ENCODE data around the gene SLC39A9. TPM values are rescaled to one million over a fixed set of nuclear protein-coding genes. Genes with fewer than 3 reads are reported as not detected.

The SLC39A9 gene
- total and polyA plus RNA-seq, 4 donors: 28.7 to 140 (median 43.1) TPM

GRCh38 chr14:69473260-69473659, 74.8 kb downstream of the SLC39A9 start:
- no peaks in the 10 kb centered on the region for H3K9me3 ChIP-seq (ENCODE audit: control insufficient read depth in 4 of 4, low read length in 3 of 4)
- no peaks in the 10 kb centered on the region for H3K4me1 ChIP-seq (ENCODE audit: control insufficient read depth in 4 of 4, insufficient read depth in 4 of 4, low read length in 3 of 4)
- no peaks in the 10 kb centered on the region for H3K36me3 ChIP-seq (ENCODE audit: control insufficient read depth in 4 of 4, insufficient read depth in 3 of 4, low read depth in 1 of 4, low read length in 3 of 4)
- TF ChIP-seq REST (IDR thresholded peaks at IDR 0.05): no peak
- TF ChIP-seq RAD21 (IDR thresholded peaks at IDR 0.05): no peak
- TF ChIP-seq HNF4A (conservative IDR thresholded peaks at IDR 0.05): no peak
- no peak for TF ChIP-seq RXRA (IDR thresholded peaks at IDR 0.05)
- no peak for TF ChIP-seq NR2F2 (IDR thresholded peaks at IDR 0.05)
- no peak for TF ChIP-seq TAF1 (conservative IDR thresholded peaks at IDR 0.05)
- no peak for TF ChIP-seq FOXA1 (IDR thresholded peaks at IDR 0.05)
- TF ChIP-seq JUND (IDR thresholded peaks at IDR 0.05): no peak
- no peak for TF ChIP-seq SP1 (IDR thresholded peaks at IDR 0.05)
- TF ChIP-seq FOXA2 (IDR thresholded peaks at IDR 0.05): no peak
- TF ChIP-seq YY1 (IDR thresholded peaks at IDR 0.05): no peak
- no peaks in the 10 kb centered on the region for H3K27me3 ChIP-seq (ENCODE audit: control insufficient read depth in 4 of 4, insufficient read depth in 4 of 4, low read length in 3 of 4)
- DNase-seq (ENCODE audit: low spot score): no peak
- H3K27ac ChIP-seq (ENCODE audit: low read depth in 1 of 2, low read length in 2 of 2): no peak overlapping the region
- 66% methylated on average over 3 of the region's 3 CpGs for WGBS
- H3K9ac ChIP-seq (ENCODE audit: low read depth in 1 of 2, low read length in 2 of 2): no peak overlapping the region
- H3K4me3 ChIP-seq (ENCODE audit: low read depth in 1 of 3, low read length in 3 of 3): no peak overlapping the region

GRCh38 chr14:69473946-69474345, 75.5 kb downstream of the SLC39A9 start:
- Histone ChIP-seq H3K36me3 (ENCODE audit: control insufficient read depth in 4 of 4, insufficient read depth in 3 of 4, low read depth in 1 of 4, low read length in 3 of 4) (no peaks in the 10 kb centered on the region), H3K9ac (ENCODE audit: low read depth in 1 of 2, low read length in 2 of 2) (no peak overlapping the region), H3K4me1 (ENCODE audit: control insufficient read depth in 4 of 4, insufficient read depth in 4 of 4, low read length in 3 of 4) (no peaks in the 10 kb centered on the region), H3K27me3 (ENCODE audit: control insufficient read depth in 4 of 4, insufficient read depth in 4 of 4, low read length in 3 of 4) (no peaks in the 10 kb centered on the region), H3K4me3 (ENCODE audit: low read depth in 1 of 3, low read length in 3 of 3) (no peak overlapping the region), H3K9me3 (ENCODE audit: control insufficient read depth in 4 of 4, low read length in 3 of 4) (no peaks in the 10 kb centered on the region), H3K27ac (ENCODE audit: low read depth in 1 of 2, low read length in 2 of 2) (no peak overlapping the region)
- 95% methylated on average over 3 of the region's 3 CpGs for WGBS
- TF ChIP-seq NR2F2 (IDR thresholded peaks at IDR 0.05): no peak
- no peak for TF ChIP-seq MAX (IDR thresholded peaks at IDR 0.05)
- DNase-seq (ENCODE audit: low spot score): no peak

GRCh38 chr14:69475194-69475818, 76.8 kb downstream of the SLC39A9 start:
- no peak overlapping the region for H3K4me3 ChIP-seq (ENCODE audit: low read depth in 1 of 3, low read length in 3 of 3)
- H3K9me3 ChIP-seq (ENCODE audit: control insufficient read depth in 4 of 4, low read length in 3 of 4): no peaks in the 10 kb centered on the region
- H3K36me3 ChIP-seq (ENCODE audit: control insufficient read depth in 4 of 4, insufficient read depth in 3 of 4, low read depth in 1 of 4, low read length in 3 of 4): no peaks in the 10 kb centered on the region
- DNase-seq (ENCODE audit: low spot score): no peak
- H3K4me1 ChIP-seq (ENCODE audit: control insufficient read depth in 4 of 4, insufficient read depth in 4 of 4, low read length in 3 of 4): no peaks in the 10 kb centered on the region
- H3K27ac ChIP-seq (ENCODE audit: low read depth in 1 of 2, low read length in 2 of 2): no peak overlapping the region
- 79% methylated on average over 8 of the region's 8 CpGs for WGBS
- TF ChIP-seq HNF4G (IDR thresholded peaks at IDR 0.05) (no peak), RAD21 (IDR thresholded peaks at IDR 0.05) (peak in 1 of 2 donors; percentile 22), EGR1 (IDR thresholded peaks at IDR 0.05; ENCODE audit: low read depth in 2 of 2) (no peak), CTCF (IDR thresholded peaks at IDR 0.05; ENCODE audit: low read depth, low read length, missing input control) (peak; percentile 19)
- H3K27me3 ChIP-seq (ENCODE audit: control insufficient read depth in 4 of 4, insufficient read depth in 4 of 4, low read length in 3 of 4): no peaks in the 10 kb centered on the region
- no peak overlapping the region for H3K9ac ChIP-seq (ENCODE audit: low read depth in 1 of 2, low read length in 2 of 2)

Data from liver (tissue), 9 donors.